AG04450 (cell line): ENCODE measurements around the gene ABCG4. TPM values are rescaled to one million over a fixed set of nuclear protein-coding genes. Genes with fewer than 3 reads are reported as not detected.
A peak's percentile ranks its signal among the peaks of the same experiment; 100 is the strongest.

ENCODE experiments used
- CTCF ChIA-PET: fragments of 300-600, 350-600 bp; formaldehyde crosslinking; extraction: SDS; loops from one replicate; lab custom pipeline; 2022; ENCODE audit warnings: antibody characterized with exemption, inconsistent platforms; lab: Charles Lee
- POLR2A ChIA-PET: fragments of 350-600 bp; formaldehyde crosslinking; extraction: SDS; loops from one replicate; lab custom pipeline; 2021; ENCODE audit warnings: antibody characterized with exemption, inconsistent platforms; lab: Yijun Ruan, JAX
- DNase-seq: peaks from one replicate; pipeline ENCODE4 v3.0.0-alpha.2; 2011; ENCODE audit warnings: low read depth, low spot score
- H3K27ac ChIP-seq: one replicate; pipeline ENCODE4 v1.5.1; 2012; ENCODE audit warnings: low read depth, low read length, control low read depth
- H3K27me3 ChIP-seq: one replicate; pipeline ENCODE4 v1.6.0; 2012; ENCODE audit warnings: low read length; ENCODE audit not compliant: control insufficient read depth, insufficient read depth
- H3K4me3 ChIP-seq: 2 replicates; pipeline ENCODE4 v1.5.1; 2011; ENCODE audit warnings: mild to moderate bottlenecking, low read depth, low read length, control low read depth
- H3K9me3 ChIP-seq: 2 replicates; pipeline ENCODE4 v1.5.1; 2012; ENCODE audit warnings: low read length; ENCODE audit not compliant: control insufficient read depth, insufficient read depth
- polyA plus RNA-seq: library from polyadenylated mRNA; depleted of rRNA; stranded (reverse); fragments of >200 nt; gene quantifications from 2 replicates; pipeline ENCODE4 v1.2.3, GENCODE V29; 2011
- TF ChIP-seq, protein P1 (sequence below): IDR thresholded peaks from 2 replicates; pipeline ENCODE4 v1.5.1; 2011; ENCODE audit warnings: low read depth, low read length, control low read depth, inconsistent platforms

Gene ABCG4
- polyA plus RNA-seq, 1 experiment: 0.21 TPM

- Histone ChIP-seq H3K9me3 (no peaks in the 10 kb centered on the region; the same call in 1 of the 2 replicates), H3K27ac (peak overlapping the region; percentile 21), H3K27me3 (no peaks in the 10 kb centered on the region), H3K4me3 (peak overlapping the region; percentile 100)
- TF ChIP-seq, protein P1, sequence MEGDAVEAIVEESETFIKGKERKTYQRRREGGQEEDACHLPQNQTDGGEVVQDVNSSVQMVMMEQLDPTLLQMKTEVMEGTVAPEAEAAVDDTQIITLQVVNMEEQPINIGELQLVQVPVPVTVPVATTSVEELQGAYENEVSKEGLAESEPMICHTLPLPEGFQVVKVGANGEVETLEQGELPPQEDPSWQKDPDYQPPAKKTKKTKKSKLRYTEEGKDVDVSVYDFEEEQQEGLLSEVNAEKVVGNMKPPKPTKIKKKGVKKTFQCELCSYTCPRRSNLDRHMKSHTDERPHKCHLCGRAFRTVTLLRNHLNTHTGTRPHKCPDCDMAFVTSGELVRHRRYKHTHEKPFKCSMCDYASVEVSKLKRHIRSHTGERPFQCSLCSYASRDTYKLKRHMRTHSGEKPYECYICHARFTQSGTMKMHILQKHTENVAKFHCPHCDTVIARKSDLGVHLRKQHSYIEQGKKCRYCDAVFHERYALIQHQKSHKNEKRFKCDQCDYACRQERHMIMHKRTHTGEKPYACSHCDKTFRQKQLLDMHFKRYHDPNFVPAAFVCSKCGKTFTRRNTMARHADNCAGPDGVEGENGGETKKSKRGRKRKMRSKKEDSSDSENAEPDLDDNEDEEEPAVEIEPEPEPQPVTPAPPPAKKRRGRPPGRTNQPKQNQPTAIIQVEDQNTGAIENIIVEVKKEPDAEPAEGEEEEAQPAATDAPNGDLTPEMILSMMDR: no peak
- ChIA-PET CTCF (interaction anchor here (0.6 to 1.1 kb wide), 6 partner anchors 16 to 75 kb away, joined by 3 to 4 read pairs (median 3); no protein-coding TSS in a partner anchor), POLR2A (interaction anchor here (0.7 to 2.9 kb wide), 7 partner anchors 15 to 195 kb away, joined by 3 to 13 read pairs (median 4); partner anchors contain the start of genes C2CD2L, DPAGT1, MCAM and VPS11)
- no peak for DNase-seq
Measured at GRCh38 chr11:119121811-119122124, 27.1 kb upstream of the ABCG4 start.

- H3K27ac ChIP-seq: no peak overlapping the region
- TF ChIP-seq, protein P1: no peak
- CTCF ChIA-PET: interaction anchor here (0.6 to 2.3 kb wide), 4 partner anchors 9 to 197 kb away, joined by 3 to 6 read pairs (median 4); no protein-coding TSS in a partner anchor
- POLR2A ChIA-PET: interaction anchor here (0.6 kb wide), 2 partner anchors 24 to 41 kb away, joined by 5 to 6 read pairs; partner anchors contain the start of gene DPAGT1
- no peaks in the 10 kb centered on the region; the same call in 1 of the 2 replicates for H3K9me3 ChIP-seq
- no peak for DNase-seq
- H3K27me3 ChIP-seq: no peaks in the 10 kb centered on the region
- H3K4me3 ChIP-seq: no peak overlapping the region
Measured at GRCh38 chr11:119125821-119126220, 23.0 kb upstream of the ABCG4 start.

DNA sequence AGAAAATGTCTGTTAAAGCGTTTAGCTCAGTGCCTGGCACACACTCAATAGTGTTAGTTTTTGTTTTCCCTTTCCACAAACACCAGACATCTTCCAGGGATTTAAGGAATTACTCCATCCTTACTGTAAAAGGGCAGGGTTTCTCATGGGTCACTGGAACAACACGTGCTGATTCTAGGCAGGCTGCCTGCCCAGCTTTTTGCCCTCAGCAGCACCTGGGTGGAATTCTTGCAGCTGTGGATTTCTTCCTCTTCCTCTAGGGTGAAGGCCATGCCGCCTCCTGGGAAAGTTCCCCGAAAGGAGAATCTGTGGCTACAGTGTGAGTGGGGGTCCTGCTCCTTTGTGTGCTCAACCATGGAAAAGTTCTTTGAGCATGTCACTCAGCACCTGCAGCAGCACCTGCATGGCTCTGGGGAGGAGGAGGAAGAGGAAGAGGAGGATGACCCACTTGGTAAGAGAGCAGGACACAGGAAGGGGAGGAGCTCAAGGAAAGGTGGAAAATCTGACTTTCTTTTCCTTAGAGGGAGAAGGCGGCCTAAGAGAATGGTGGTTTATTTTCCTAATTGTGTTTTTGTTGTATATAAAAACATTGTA, 22.1 kb upstream of the ABCG4 start:
- Histone ChIP-seq H3K27ac (no peak overlapping the region), H3K27me3 (no peaks in the 10 kb centered on the region), H3K9me3 (no peaks in the 10 kb centered on the region), H3K4me3 (no peak overlapping the region)
- TF ChIP-seq, protein P1: no peak
- CTCF ChIA-PET: interaction anchor here (0.6 to 2.3 kb wide), 4 partner anchors 13 to 196 kb away, joined by 3 to 6 read pairs (median 4); no protein-coding TSS in a partner anchor
- POLR2A ChIA-PET: interaction anchor here (0.6 kb wide), 1 partner anchor 42 kb away, joined by 6 read pairs; no protein-coding TSS in a partner anchor
- no peak for DNase-seq

GRCh38 chr11:119130662-119131061, 18.2 kb upstream of the ABCG4 start:
- Histone ChIP-seq H3K27ac (no peak overlapping the region), H3K9me3 (no peaks in the 10 kb centered on the region), H3K27me3 (no peaks in the 10 kb centered on the region), H3K4me3 (no peak overlapping the region)
- DNase-seq: no peak
- ChIA-PET CTCF (interaction anchor here (0.8 to 1.2 kb wide), 2 partner anchors 36 to 66 kb away, joined by 3 to 4 read pairs; a partner anchor contains a TSS), POLR2A (no interaction called here)
- TF ChIP-seq, protein P1: 0 out of 2 replicates have a peak, but pooled peaks have one; percentile 6
